ENCODE data around the gene DNAH14.

Gene DNAH14

GRCh38 chr1:225408249-225408648, 478.8 kb downstream of the DNAH14 start:
- no peak for DNase-seq
- no peak for ATAC-seq

GRCh38 chr1:225409051-225409450, 479.6 kb downstream of the DNAH14 start:
- no peak for ATAC-seq
- DNase-seq, result no peak

GRCh38 chr1:225410036-225410435, 480.6 kb downstream of the DNAH14 start:
- ATAC-seq (no peak), DNase-seq (no peak)

- no peak for DNase-seq
- no peak for ATAC-seq
These were observed 482.8 kb downstream of the DNAH14 start for GRCh38 chr1:225412321-225412720.

- DNase-seq (no peak), ATAC-seq (no peak)
These were observed 483.4 kb downstream of the DNAH14 start for GRCh38 chr1:225412803-225413351.

DNA sequence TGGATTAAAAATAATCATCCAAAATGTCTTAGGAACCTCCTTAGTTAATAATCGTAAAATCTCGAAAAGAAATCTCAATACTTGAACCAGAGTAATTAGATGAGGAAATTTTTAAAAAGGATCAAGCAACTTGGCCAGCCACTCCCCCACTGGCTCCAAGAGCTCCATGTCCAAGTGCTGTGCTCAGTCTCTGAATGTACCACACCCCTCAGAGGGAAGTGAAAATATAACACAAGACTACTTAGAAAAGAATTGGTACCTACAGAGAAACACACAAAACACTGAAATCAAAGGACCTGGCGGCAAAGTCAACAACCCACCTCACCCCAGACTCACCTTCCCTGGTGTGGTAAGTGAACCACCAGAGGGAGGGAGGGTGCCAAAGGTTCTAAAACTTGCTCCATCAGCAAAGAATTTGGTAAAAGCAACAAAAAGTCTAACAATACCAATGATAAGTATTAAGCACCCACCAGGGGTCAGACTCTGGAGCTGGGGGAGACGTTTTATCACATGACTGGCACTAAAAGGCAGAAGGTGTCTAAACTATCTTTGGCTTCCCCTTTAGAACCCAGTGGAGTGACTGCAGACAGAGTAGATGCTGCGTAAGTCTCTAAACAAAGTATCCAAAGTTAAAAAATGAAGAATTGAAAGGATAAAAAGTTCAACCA, 484.4 kb downstream of the DNAH14 start:
- ATAC-seq (no peak), DNase-seq (no peak)

- no peak for DNase-seq
- no peak for ATAC-seq
These were observed 485.8 kb downstream of the DNAH14 start for GRCh38 chr1:225415307-225415706.

- DNase-seq (no peak), ATAC-seq (no peak)
These were observed 486.7 kb downstream of the DNAH14 start for GRCh38 chr1:225415967-225416745.

- DNase-seq (no peak), ATAC-seq (no peak)
These were observed 488.6 kb downstream of the DNAH14 start for GRCh38 chr1:225418059-225418458.

- ATAC-seq (no peak), DNase-seq (no peak)
These were observed 489.1 kb downstream of the DNAH14 start for GRCh38 chr1:225418598-225418997.

DNA sequence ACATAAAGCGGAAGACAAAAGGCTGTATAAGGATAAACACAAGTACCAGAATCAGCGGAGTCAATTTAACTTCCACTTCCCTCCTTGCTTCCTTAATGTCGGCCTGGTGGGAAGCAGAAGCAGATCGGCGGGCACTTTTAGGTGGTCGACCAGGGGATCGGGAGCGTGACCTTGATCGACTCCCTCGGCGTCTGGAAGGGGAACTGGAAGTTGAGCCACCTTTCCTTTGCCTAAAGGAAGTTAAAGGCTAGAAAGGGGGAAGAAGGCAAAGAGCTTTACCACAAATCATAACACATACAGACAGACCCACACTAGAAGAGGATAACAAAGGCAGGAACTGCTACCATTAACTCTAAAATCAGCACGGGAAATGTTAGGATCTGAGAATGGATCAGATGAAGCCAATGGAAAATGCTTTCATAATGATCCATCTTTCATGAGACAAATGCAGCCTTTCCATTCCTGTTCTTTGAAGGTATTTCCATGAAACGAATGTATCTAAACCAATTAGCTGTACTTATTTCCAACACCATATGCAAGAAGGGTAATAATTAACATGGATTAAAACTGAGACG, 492.6 kb downstream of the DNAH14 start:
- DNase-seq, result no peak
- no peak for ATAC-seq

DNA sequence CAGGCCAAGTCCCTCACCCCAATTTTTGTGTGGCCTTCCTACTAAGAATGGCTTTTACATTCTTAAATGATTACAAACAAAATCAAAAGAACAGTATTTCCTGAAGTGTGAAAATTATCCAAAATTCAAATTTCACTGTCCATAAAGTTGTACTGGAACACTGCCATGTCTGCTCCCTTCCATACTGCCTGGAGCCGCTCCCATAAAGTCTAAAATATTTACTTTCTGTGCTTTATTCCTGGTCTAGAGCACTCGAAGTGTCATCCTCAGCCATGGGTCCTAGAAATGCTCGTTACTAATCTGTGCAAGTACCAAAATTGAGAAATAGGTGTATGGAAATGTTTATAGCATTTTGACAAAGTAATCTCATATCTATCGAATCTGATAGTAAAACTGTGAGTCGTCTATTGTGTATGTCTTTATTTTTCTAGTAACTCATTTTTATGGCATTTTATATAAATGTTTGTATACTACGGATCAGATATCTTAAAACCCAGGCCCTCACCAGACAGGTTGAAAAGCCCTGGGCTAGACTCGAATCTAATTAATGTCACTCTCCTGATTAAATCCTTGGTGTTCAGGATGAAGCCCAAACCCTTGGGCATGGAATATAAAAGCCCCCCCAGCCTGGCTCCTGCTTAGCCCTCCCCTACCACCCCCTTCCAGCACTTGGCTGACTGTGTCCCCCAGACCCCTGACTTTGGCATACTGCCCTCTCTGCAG, 493.5 kb downstream of the DNAH14 start:
- DNase-seq (no peak), ATAC-seq (no peak)

GRCh38 chr1:225423518-225423855, 494.0 kb downstream of the DNAH14 start:
- ATAC-seq (no peak), DNase-seq (no peak)

DNA sequence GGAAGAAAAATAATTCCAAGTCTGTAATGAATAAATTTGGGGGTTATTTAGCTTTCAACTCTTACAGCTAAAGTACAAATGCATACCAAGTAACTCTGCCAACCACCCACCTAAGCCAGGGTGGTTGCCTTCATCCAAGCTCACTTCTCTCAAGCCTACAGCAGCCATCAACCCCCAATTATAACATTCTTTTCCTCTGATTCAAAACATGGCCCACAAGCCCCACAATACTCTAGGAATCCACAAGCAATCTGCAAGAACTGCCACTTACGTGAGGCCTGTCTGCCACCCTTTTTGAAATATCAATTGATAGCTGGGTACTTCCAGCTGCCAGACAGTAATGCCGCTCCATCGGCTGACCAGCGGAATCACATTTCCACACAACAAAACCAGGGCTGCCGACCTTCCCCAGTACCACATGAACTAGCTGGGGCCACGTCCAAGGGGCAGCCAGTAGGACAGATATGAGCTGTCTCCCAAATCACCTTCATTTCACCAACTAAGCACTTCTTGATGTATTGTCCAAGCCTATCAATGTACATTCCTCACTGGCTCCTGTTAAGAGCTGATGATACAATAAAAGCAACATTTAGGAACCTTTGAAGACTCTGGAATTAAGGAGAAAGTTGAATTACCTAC, 495.2 kb downstream of the DNAH14 start:
- DNase-seq, result no peak
- ATAC-seq, result no peak

DNA sequence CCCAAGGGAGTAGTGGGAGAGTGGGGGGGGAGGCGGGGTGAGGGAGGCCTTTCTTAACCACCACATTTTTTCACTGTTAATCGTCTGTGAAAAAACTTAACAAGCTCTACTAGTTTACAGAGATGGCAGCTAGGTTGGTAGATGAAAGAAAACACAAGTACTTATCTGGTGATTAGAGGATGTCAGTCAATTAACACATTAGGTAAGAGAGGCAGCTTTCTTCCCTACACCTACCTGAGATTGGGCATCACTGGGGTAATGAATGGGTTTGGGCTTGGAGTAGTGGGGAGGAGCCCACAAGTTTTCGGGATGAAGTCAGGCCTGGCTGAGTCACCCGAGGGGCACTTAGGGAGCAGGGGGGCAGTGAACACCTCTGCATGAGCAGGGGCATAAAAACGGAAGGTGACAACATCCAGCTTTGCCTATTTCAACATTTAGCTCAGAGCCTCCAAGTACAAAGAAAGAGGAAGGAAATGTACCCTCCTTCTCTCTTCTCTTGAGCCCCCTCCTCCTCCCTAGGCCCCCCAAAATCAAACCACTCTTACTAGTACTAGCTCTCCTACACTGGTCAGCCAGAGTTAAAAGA, 495.8 kb downstream of the DNAH14 start:
- ATAC-seq (no peak), DNase-seq (no peak)

DNA sequence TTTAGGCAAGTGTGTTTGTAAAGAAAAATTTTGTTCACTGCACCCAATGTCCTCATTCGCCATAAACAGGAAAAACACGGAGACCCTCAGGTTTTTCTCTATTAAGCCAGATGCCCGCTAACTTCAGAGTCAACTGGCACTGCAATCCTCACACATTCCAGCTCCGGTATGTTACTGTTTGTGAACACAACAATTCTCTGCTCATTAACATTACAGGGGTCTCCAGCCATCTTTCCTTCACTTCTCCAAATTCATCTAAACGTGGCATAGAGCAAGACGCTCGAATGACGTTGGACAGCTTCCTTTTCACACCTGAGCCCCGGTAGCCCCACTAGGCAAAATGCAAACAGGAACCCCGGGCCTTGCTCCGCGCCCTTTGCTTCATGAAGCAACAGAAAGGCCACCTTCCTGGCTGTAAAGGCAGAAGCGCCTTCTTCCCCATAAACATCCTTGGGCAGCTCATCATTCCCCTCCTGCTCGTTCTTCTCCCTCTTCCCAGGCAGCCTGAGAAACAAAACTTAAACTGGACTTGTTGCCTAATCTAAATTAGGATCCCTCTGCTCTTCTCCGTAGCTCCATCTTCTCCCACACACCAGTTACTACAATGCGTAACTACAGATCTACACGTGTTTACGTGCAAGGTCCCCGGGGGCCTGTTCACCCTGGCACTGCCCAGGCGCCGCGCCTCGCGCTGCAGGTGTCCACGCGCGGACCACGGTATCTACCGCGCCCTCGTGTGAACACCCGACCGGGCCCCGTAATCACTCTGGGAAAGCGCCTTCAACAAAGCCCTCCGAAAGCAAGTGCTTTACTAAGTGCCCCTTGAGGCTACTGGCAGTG, 497.1 kb downstream of the DNAH14 start:
- ATAC-seq (no peak), DNase-seq (peak; percentile 42)

DNA sequence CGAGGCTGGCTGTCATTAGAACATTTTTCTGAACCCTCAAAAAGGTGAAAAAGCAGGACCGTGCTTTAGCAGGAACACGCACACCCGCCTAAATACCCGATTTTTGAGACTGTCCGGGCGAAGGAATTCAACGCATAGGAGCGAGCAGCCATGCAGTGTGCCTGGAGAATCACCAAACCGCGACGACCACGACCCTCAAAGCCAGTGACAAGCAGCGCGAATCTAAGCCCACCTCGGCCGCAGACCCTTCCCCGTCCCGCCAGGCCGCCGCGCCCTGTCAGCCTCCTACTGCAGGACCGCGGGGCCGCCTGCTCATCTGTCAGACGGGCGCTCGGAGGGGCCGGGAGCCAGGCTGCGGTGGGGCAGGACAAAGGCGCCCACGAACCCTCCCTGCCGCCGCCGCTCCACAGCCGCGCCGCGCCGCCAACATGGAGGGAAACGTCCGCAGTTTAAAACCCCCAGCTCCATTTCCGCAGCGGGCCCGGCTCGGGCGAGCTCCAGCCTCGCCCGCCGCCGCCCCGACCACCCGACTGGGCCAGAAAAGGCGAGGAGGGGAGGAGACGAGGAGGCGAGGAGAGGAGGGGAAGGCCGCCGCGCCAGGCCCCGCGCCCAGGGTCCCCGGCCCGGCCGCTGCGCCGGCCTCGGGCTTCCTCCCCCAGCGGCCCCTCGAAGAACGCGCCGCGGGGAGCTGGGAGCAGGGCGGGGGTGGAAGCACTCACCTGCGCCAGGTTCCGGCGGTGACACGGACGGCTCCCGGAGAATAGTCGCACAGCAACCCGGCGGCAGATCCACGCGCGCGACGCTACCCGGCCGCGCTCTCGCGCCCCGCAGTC, 498.0 kb downstream of the DNAH14 start, which contains the start of gene LBR:
Gene LBR (minus strand): TSS at position 804 of the 833 bp plus-strand sequence. CDS start 3,963 bp downstream, outside the sequence.
- peak; percentile 0 for ATAC-seq
- peak; percentile 50 for DNase-seq

GRCh38 chr1:225428068-225428880, 498.8 kb downstream of the DNAH14 start:
- DNase-seq, result peak; percentile 93
- peak; percentile 93 for ATAC-seq
